KMS-11 (cell line): ENCODE data around the gene GSTO1.

Source experiments
- H2AFZ ChIP-seq: fragments of 200-600 bp; sonication (generic); 2 replicates; pipeline ENCODE4 v1.6.1; 2016; ENCODE audit warnings: antibody characterized with exemption, mixed run types, low read depth
- H3K27ac ChIP-seq: fragments of 200-600 bp; sonication (generic); 2 replicates; pipeline ENCODE4 v1.6.1; 2016; ENCODE audit warnings: mild to moderate bottlenecking, mixed run types
- H3K27me3 ChIP-seq: fragments of 200-600 bp; sonication (generic); 2 replicates; pipeline ENCODE4 v1.6.1; 2017; ENCODE audit warnings: mild to moderate bottlenecking, low read depth, mixed run types, moderate library complexity; ENCODE audit not compliant: insufficient read depth
- H3K36me3 ChIP-seq: fragments of 200-600 bp; sonication (generic); 2 replicates; pipeline ENCODE4 v1.6.1; 2017; ENCODE audit warnings: mild to moderate bottlenecking, mixed run types; ENCODE audit not compliant: insufficient read depth
- H3K4me1 ChIP-seq: fragments of 200-600 bp; sonication (generic); 2 replicates; pipeline ENCODE4 v1.6.1; 2016; ENCODE audit warnings: mild to moderate bottlenecking, low read depth, mixed run types; ENCODE audit not compliant: poor library complexity, severe bottlenecking
- H3K4me2 ChIP-seq: fragments of 200-600 bp; sonication (generic); 2 replicates; pipeline ENCODE4 v1.7.0; 2016; ENCODE audit warnings: mild to moderate bottlenecking, mixed run types
- H3K4me3 ChIP-seq: fragments of 200-600 bp; sonication (generic); IDR thresholded peaks from 2 replicates; pipeline ENCODE4 v1.6.1; 2017; ENCODE audit warnings: low read depth, low read length, mixed read lengths; ENCODE audit not compliant: insufficient read depth
- H3K79me2 ChIP-seq: fragments of 200-600 bp; sonication (generic); 2 replicates; pipeline ENCODE4 v1.6.1; 2016; ENCODE audit warnings: low read depth, mixed run types; ENCODE audit not compliant: insufficient read depth
- H3K9ac ChIP-seq: fragments of 200-600 bp; sonication (generic); 2 replicates; pipeline ENCODE4 v1.6.1; 2016; ENCODE audit warnings: mild to moderate bottlenecking, mixed run types
- H4K20me1 ChIP-seq: fragments of 200-600 bp; sonication (generic); 2 replicates; pipeline ENCODE4 v1.6.1; 2016; ENCODE audit warnings: mild to moderate bottlenecking, mixed run types; ENCODE audit not compliant: insufficient read depth
- CTCF ChIP-seq: fragments of 200-600 bp; sonication (generic); conservative IDR thresholded peaks from 2 replicates; pipeline ENCODE4 v1.6.1; 2017; ENCODE audit warnings: low read depth, mild to moderate bottlenecking, antibody characterized with exemption, low read length, moderate library complexity, mixed read lengths

GSTO1 gene

GRCh38 chr10:104277785-104278184 is 23.1 kb downstream of the GSTO1 start:
- TF ChIP-seq CTCF: no peak
- H4K20me1 ChIP-seq: no peaks in the 10 kb centered on the region
- no peak overlapping the region for H3K9ac ChIP-seq
- H3K27ac ChIP-seq: no peak overlapping the region
- H2AFZ ChIP-seq: no peak overlapping the region
- H3K27me3 ChIP-seq: no peaks in the 10 kb centered on the region
- H3K4me3 ChIP-seq: no peak overlapping the region
- no peak overlapping the region for H3K4me2 ChIP-seq
- peaks cover 4% of the 10 kb centered on the region for H3K4me1 ChIP-seq
- H3K36me3 ChIP-seq: no peaks in the 10 kb centered on the region
- no peaks in the 10 kb centered on the region for H3K79me2 ChIP-seq

GRCh38 chr10:104279550-104280259 is 25.0 kb downstream of the GSTO1 start:
- Histone ChIP-seq H3K79me2 (no peaks in the 10 kb centered on the region), H3K9ac (no peak overlapping the region)

GRCh38 chr10:104281694-104282093 is 27.0 kb downstream of the GSTO1 start:
- Histone ChIP-seq H3K27me3 (no peaks in the 10 kb centered on the region), H4K20me1 (no peaks in the 10 kb centered on the region), H3K36me3 (no peaks in the 10 kb centered on the region), H3K9ac (no peak overlapping the region), H3K79me2 (no peaks in the 10 kb centered on the region), H3K27ac (no peak overlapping the region), H3K4me2 (no peak overlapping the region), H3K4me3 (no peak overlapping the region), H3K4me1 (no peaks in the 10 kb centered on the region), H2AFZ (no peak overlapping the region)
- TF ChIP-seq CTCF: no peak

More at GRCh38 chr10:104279550-104280259, 25.0 kb downstream of the GSTO1 start:
- Histone ChIP-seq H3K4me3 (no peak overlapping the region), H3K4me2 (no peak overlapping the region), H3K27me3 (no peaks in the 10 kb centered on the region), H3K4me1 (no peaks in the 10 kb centered on the region), H4K20me1 (no peaks in the 10 kb centered on the region), H3K27ac (no peak overlapping the region), H2AFZ (no peak overlapping the region), H3K36me3 (no peaks in the 10 kb centered on the region)
- no peak for TF ChIP-seq CTCF

GRCh38 chr10:104284846-104285245 is 30.2 kb downstream of the GSTO1 start:
- Histone ChIP-seq H3K79me2 (no peaks in the 10 kb centered on the region), H3K36me3 (no peaks in the 10 kb centered on the region), H3K4me3 (no peak overlapping the region)

More at GRCh38 chr10:104284846-104285245, 30.2 kb downstream of the GSTO1 start:
- Histone ChIP-seq H2AFZ (no peak overlapping the region), H3K27ac (no peak overlapping the region), H4K20me1 (no peaks in the 10 kb centered on the region), H3K27me3 (no peaks in the 10 kb centered on the region), H3K4me2 (no peak overlapping the region), H3K9ac (no peak overlapping the region), H3K4me1 (no peaks in the 10 kb centered on the region)
- no peak for TF ChIP-seq CTCF
